ENCODE measurements around the gene PDXK. TPM values are rescaled to one million over a fixed set of nuclear protein-coding genes. Genes with fewer than 3 reads are reported as not detected.
A peak's percentile ranks its signal among the peaks of the same experiment; 100 is the strongest.

PDXK gene
- total and polyA plus RNA-seq, 9 of the 15 experiments (the other 6 are each of a cell fraction or from before 2014, with no cell fraction given) = 5.6 to 162 (median 76.5) TPM

GRCh38 chr21:43810505-43811261, 91.8 kb downstream of the PDXK start (continued):
- TF ChIP-seq ZFP91 (CRISPR knock-in tag; IDR thresholded peaks at IDR 0.05) (no peak), ETV5 (CRISPR knock-in tag; IDR thresholded peaks at IDR 0.05; ENCODE audit: low read depth) (0 out of 2 replicates have a peak, but pooled peaks have one; percentile 62), ZBTB17 (CRISPR knock-in tag; IDR thresholded peaks at IDR 0.05) (no peak), ZNF318 (IDR thresholded peaks at IDR 0.05; ENCODE audit: borderline replicate concordance in 1 of 2, low read depth in 1 of 2) (no peak), FOXA1 (IDR thresholded peaks at IDR 0.05; ENCODE audit: borderline replicate concordance) (no peak), XRCC5 (IDR thresholded peaks at IDR 0.05; ENCODE audit: low read depth, low read length) (peak; percentile 90), GATA2 (CRISPR knock-in tag; IDR thresholded peaks at IDR 0.05) (no peak), CBFA2T2 (conservative IDR thresholded peaks at IDR 0.05) (0 out of 2 replicates have a peak, but pooled peaks have one; percentile 7), ZNF830 (CRISPR knock-in tag; IDR thresholded peaks at IDR 0.05) (no peak), FOXP1 (CRISPR knock-in tag; IDR thresholded peaks at IDR 0.05) (peak; percentile 77; the same call in 1 of the 2 replicates), PHTF2 (CRISPR knock-in tag; IDR thresholded peaks at IDR 0.05) (no peak), PHF20 (IDR thresholded peaks at IDR 0.05; ENCODE audit: partially characterized antibody) (no peak), BDP1 (IDR thresholded peaks at IDR 0.05; ENCODE audit: insufficient read depth, insufficient read length) (no peak), MYNN (IDR thresholded peaks at IDR 0.05) (peak; percentile 75), MYNN (CRISPR knock-in tag; IDR thresholded peaks at IDR 0.05) (no peak), EP400 (IDR thresholded peaks at IDR 0.05) (no peak)
- TF ChIP-seq, protein P1, sequence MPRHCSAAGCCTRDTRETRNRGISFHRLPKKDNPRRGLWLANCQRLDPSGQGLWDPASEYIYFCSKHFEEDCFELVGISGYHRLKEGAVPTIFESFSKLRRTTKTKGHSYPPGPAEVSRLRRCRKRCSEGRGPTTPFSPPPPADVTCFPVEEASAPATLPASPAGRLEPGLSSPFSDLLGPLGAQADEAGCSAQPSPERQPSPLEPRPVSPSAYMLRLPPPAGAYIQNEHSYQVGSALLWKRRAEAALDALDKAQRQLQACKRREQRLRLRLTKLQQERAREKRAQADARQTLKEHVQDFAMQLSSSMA (CRISPR knock-in tag; IDR thresholded peaks at IDR 0.05) = no peak

All from K562 (cell line).